ENCODE data around the gene DAGLA.
"Not testable (repeated sequence)": the region's sequence is repeated elsewhere in the genome, so short reads cannot be mapped to it uniquely, and the experiment has no call there.

GRCh38 chr11:61660997-61661396 lies 19.2 kb upstream of the DAGLA start:
- TF ChIP-seq CTCF (IDR thresholded peaks at IDR 0.05 in 8 of 11, conservative IDR thresholded peaks at IDR 0.05 in 3 of 11); POLR2A (IDR thresholded peaks at IDR 0.05): not testable (repeated sequence)
